DND-41 (cell line): ENCODE results near the gene ADAMTSL4.

Experiments used
- ATAC-seq: fragments of 200-7000 bp; cut with Tn5 transposase; 3 replicates; pipeline ENCODE4 v1.9.1; 2021; ENCODE audit warnings: low read depth; ENCODE audit not compliant: insufficient read depth
- DNase-seq: peaks from one replicate; pipeline ENCODE4 v3.0.0-alpha.2; 2020
- H2AFZ ChIP-seq: 2 replicates; pipeline ENCODE4 v1.6.0; 2012; ENCODE audit warnings: low read depth, low read length
- H3K27ac ChIP-seq: 2 replicates; pipeline ENCODE4 v1.5.1; 2012; ENCODE audit warnings: low read length, inconsistent platforms
- H3K27me3 ChIP-seq: fragments of 200-600 bp; sonication (generic); 2 replicates; pipeline ENCODE4 v1.6.0; 2012; ENCODE audit warnings: low read length, mild to moderate bottlenecking, inconsistent platforms; ENCODE audit not compliant: insufficient read depth, poor library complexity
- H3K36me3 ChIP-seq: 2 replicates; pipeline ENCODE4 v1.5.1; 2012; ENCODE audit warnings: low read length, inconsistent platforms; ENCODE audit not compliant: insufficient read depth
- H3K4me1 ChIP-seq: 2 replicates; pipeline ENCODE4 v1.5.1; 2012; ENCODE audit warnings: mild to moderate bottlenecking, low read length; ENCODE audit not compliant: insufficient read depth
- H3K4me2 ChIP-seq: 2 replicates; pipeline ENCODE4 v1.6.0; 2012; ENCODE audit warnings: mild to moderate bottlenecking, moderate library complexity, low read length, inconsistent platforms; ENCODE audit not compliant: insufficient read depth
- H3K4me3 ChIP-seq, 2 experiments: fragments of 200-600 bp in 1 of 2; shearing (Covaris generic) in 1 of 2; 2 replicates each; pipeline ENCODE4 v1.5.1; 2012 to 2016; ENCODE audit warnings: inconsistent platforms in 2 of 2, low read length in 2 of 2, mild to moderate bottlenecking in 2 of 2, low read depth in 1 of 2, moderate library complexity in 1 of 2
- H3K79me2 ChIP-seq: 2 replicates; pipeline ENCODE4 v1.6.0; 2012; ENCODE audit warnings: low read length, inconsistent platforms; ENCODE audit not compliant: insufficient read depth
- H3K9ac ChIP-seq: 2 replicates; pipeline ENCODE4 v1.6.0; 2012; ENCODE audit warnings: low read depth, mild to moderate bottlenecking, inconsistent platforms, low read length, moderate library complexity
- H3K9me3 ChIP-seq: 2 replicates; pipeline ENCODE4 v1.5.1; 2012; ENCODE audit warnings: low read length, moderate library complexity, mild to moderate bottlenecking, inconsistent platforms; ENCODE audit not compliant: insufficient read depth, severe bottlenecking
- H4K20me1 ChIP-seq: 2 replicates; pipeline ENCODE4 v1.6.0; 2012; ENCODE audit warnings: low read length; ENCODE audit not compliant: insufficient read depth
- CTCF ChIP-seq: IDR thresholded peaks from 2 replicates; pipeline ENCODE4 v1.5.1; 2012; ENCODE audit warnings: borderline replicate concordance, low read length, moderate library complexity, mild to moderate bottlenecking; ENCODE audit not compliant: poor library complexity, severe bottlenecking; ENCODE audit errors: extremely low read depth
- EZH2 ChIP-seq: IDR thresholded peaks from 3 replicates; pipeline ENCODE4 v1.6.1; 2012; ENCODE audit warnings: borderline replicate concordance, low read depth, mild to moderate bottlenecking, moderate library complexity, low read length, inconsistent platforms; ENCODE audit not compliant: severe bottlenecking

Gene ADAMTSL4

GRCh38 chr1:150514913-150515327 is 34.3 kb upstream of the ADAMTSL4 start:
- peak overlapping the region; percentile 94 for H3K4me2 ChIP-seq
- H2AFZ ChIP-seq, result peak overlapping the region; percentile 99
- peak overlapping the region; percentile 72 for H3K9ac ChIP-seq
- TF ChIP-seq CTCF (no peak), EZH2 (no peak)
- no peaks in the 10 kb centered on the region for H3K79me2 ChIP-seq
- H3K27ac ChIP-seq, result peak overlapping the region; percentile 2; the same call in 1 of the 2 replicates
- peak overlapping the region in 1 of 2 experiments; percentile 94; a peak in 2 of 4 replicates for H3K4me3 ChIP-seq
- H3K36me3 ChIP-seq, result no peaks in the 10 kb centered on the region
- DNase-seq (no peak), ATAC-seq (no peak)
- H3K9me3 ChIP-seq, result no peaks in the 10 kb centered on the region
- H4K20me1 ChIP-seq, result no peaks in the 10 kb centered on the region
- H3K4me1 ChIP-seq, result peaks cover 16% of the 10 kb centered on the region
- no peaks in the 10 kb centered on the region for H3K27me3 ChIP-seq

- ATAC-seq, result peak; percentile 99
- peak within 1 kb of the TSS; percentile 67 for H3K27ac ChIP-seq
Measured at GRCh38 chr1:150515328-150516049, 33.7 kb upstream of the ADAMTSL4 start, which contains the start of gene FALEC. Gene FALEC (plus strand): TSS chr1:150515752.

DNA sequence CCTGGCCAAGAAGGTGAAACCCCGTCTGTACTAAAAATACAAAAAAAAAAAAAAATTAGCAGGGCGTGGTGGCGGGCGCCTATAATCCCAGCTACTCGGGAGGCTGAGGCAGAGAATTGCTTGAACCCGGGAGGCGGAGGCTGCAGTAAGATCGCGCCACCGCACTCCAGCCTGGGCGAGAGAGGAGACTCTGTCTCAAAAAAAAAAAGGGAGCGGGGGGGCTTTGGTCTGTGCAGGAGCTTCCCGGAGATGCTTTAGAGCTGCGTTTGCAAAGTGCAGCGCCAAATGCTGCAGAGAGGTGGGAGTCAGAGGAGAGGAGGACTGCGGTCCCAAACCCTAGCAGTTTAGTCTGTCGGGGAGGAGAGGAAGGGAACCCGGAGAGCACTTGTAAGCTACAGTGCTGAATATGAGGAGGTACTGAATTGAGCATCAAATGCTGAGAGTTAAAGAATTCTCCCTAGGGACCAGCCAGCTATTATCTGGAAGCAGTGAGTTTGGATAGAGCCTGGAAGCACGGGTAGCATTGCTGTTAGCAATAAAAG is 33.1 kb upstream of the ADAMTSL4 start:
- Histone ChIP-seq H3K9ac (peak overlapping the region; percentile 72), H3K36me3 (no peaks in the 10 kb centered on the region), H3K27ac (peak overlapping the region; percentile 39; the same call in 1 of the 2 replicates), H3K9me3 (no peaks in the 10 kb centered on the region), H3K4me2 (peak overlapping the region; percentile 94), H2AFZ (peak overlapping the region; percentile 99), H3K4me1 (peaks cover 16% of the 10 kb centered on the region), H3K27me3 (no peaks in the 10 kb centered on the region), H4K20me1 (no peaks in the 10 kb centered on the region), H3K79me2 (no peaks in the 10 kb centered on the region), H3K4me3 (peak overlapping the region; percentile 38 to 94; a peak in 3 of 4 replicates)
- peak; percentile 25 for ATAC-seq
- TF ChIP-seq CTCF (no peak), EZH2 (no peak)
- DNase-seq, result peak; percentile 40

More at GRCh38 chr1:150515328-150516049, 33.7 kb upstream of the ADAMTSL4 start, which contains the start of gene FALEC:
- H4K20me1 ChIP-seq, result no peaks in the 10 kb centered on the region
- no peaks in the 10 kb centered on the region for H3K9me3 ChIP-seq
- peak within 1 kb of the TSS; percentile 94 for H3K4me2 ChIP-seq
- H3K4me3 ChIP-seq, result peak within 1 kb of the TSS; percentile 38 to 94; a peak in 3 of 4 replicates
- TF ChIP-seq EZH2 (no peak), CTCF (no peak)
- peak within 1 kb of the TSS; percentile 99 for H2AFZ ChIP-seq
- no peaks in the 10 kb centered on the region for H3K27me3 ChIP-seq
- peak; percentile 91 for DNase-seq
- peak within 1 kb of the TSS; percentile 72 for H3K9ac ChIP-seq
- H3K36me3 ChIP-seq, result no peaks in the 10 kb centered on the region
- no peaks in the 10 kb centered on the region for H3K79me2 ChIP-seq
- H3K4me1 ChIP-seq, result peaks cover 16% of the 10 kb centered on the region
